GM21825 (cell line): ENCODE data around the gene ST3GAL3.

Experiments
- ATAC-seq: cut with Tn5 transposase; IDR thresholded peaks from one replicate; pipeline ENCODE4 v1.9.1; 2021; ENCODE audit warnings: mild to moderate bottlenecking, moderate library complexity; ENCODE audit not compliant: unreplicated experiment

Gene ST3GAL3

GRCh38 chr1:43910343-43910742 is 203.0 kb downstream of the ST3GAL3 start:
- ATAC-seq: no peak

GRCh38 chr1:43912607-43913006 is 205.3 kb downstream of the ST3GAL3 start:
- no peak for ATAC-seq

GRCh38 chr1:43913051-43913501 is 205.7 kb downstream of the ST3GAL3 start:
- no peak for ATAC-seq

GRCh38 chr1:43913666-43914360 is 206.5 kb downstream of the ST3GAL3 start:
- no peak for ATAC-seq

GRCh38 chr1:43914576-43915525 is 207.5 kb downstream of the ST3GAL3 start:
- ATAC-seq: no peak

GRCh38 chr1:43919906-43920305 is 212.6 kb downstream of the ST3GAL3 start:
- no peak for ATAC-seq

- no peak for ATAC-seq
These were observed 213.7 kb downstream of the ST3GAL3 start for GRCh38 chr1:43921022-43921421.

GRCh38 chr1:43924516-43924915 is 217.2 kb downstream of the ST3GAL3 start:
- ATAC-seq: no peak

GRCh38 chr1:43925846-43926245 is 218.5 kb downstream of the ST3GAL3 start:
- ATAC-seq: no peak

- ATAC-seq: no peak
These were observed 223.0 kb downstream of the ST3GAL3 start for GRCh38 chr1:43930168-43930948.

- ATAC-seq: no peak
These were observed 223.6 kb downstream of the ST3GAL3 start for GRCh38 chr1:43930949-43931275.

GRCh38 chr1:43931711-43932660 is 224.7 kb downstream of the ST3GAL3 start:
- ATAC-seq: no peak

GRCh38 chr1:43932786-43933385 is 225.6 kb downstream of the ST3GAL3 start:
- ATAC-seq: no peak

- no peak for ATAC-seq
These were observed 226.2 kb downstream of the ST3GAL3 start, which contains the start of gene ARTN for GRCh38 chr1:43933386-43934100. ARTN (plus strand) TSS chr1:43933801; CDS start chr1:43935657, 1,856 bp downstream.

GRCh38 chr1:43934101-43934985 is 227.0 kb downstream of the ST3GAL3 start:
- ATAC-seq: no peak

- no peak for ATAC-seq
These were observed 227.6 kb downstream of the ST3GAL3 start for GRCh38 chr1:43934986-43935324.

- ATAC-seq: no peak
These were observed 228.5 kb downstream of the ST3GAL3 start for GRCh38 chr1:43935711-43936427.
